WTC11 (cell line): ENCODE results near the gene GRWD1. TPM values are rescaled to one million over a fixed set of nuclear protein-coding genes. Genes with fewer than 3 reads are reported as not detected.

Experiments
- ATAC-seq: fragments of 200-7000 bp; cut with Tn5 transposase; 2 replicates; pipeline ENCODE4 v1.10.0; 2021; ENCODE audit warnings: mild to moderate bottlenecking, moderate library complexity
- CTCF ChIA-PET: fragments of 300-600 bp; sonication (Branson Sonifier 250); formaldehyde crosslinking; loops from one replicate; lab custom pipeline; 2021; ENCODE audit warnings: antibody characterized with exemption; lab: Charles Lee
- POLR2A ChIA-PET: fragments of 350-600 bp; sonication (Branson Sonifier 250); formaldehyde crosslinking; loops from one replicate; lab custom pipeline; 2021; ENCODE audit warnings: antibody characterized with exemption; lab: Charles Lee
- DNase-seq: peaks from one replicate; pipeline ENCODE4 v3.0.0; 2021; ENCODE audit warnings: low spot score
- H3K27ac Mint-ChIP-seq: 2 replicates; pipeline ENCODE4 v1.8.0; 2021; ENCODE audit warnings: mixed read lengths
- H3K27me3 Mint-ChIP-seq: 2 replicates; pipeline ENCODE4 v1.8.0; 2021; ENCODE audit warnings: low read depth, mild to moderate bottlenecking, moderate library complexity, mixed read lengths
- H3K36me3 Mint-ChIP-seq: 2 replicates; pipeline ENCODE4 v1.8.0; 2021; ENCODE audit warnings: mixed read lengths
- H3K4me1 Mint-ChIP-seq: 2 replicates; pipeline ENCODE4 v1.8.0; 2022; ENCODE audit warnings: mixed read lengths
- H3K4me3 Mint-ChIP-seq: 2 replicates; pipeline ENCODE4 v1.8.0; 2021; ENCODE audit warnings: mild to moderate bottlenecking, moderate library complexity, mixed read lengths
- H3K9me3 Mint-ChIP-seq: 2 replicates; pipeline ENCODE4 v1.8.0; 2021; ENCODE audit warnings: mixed read lengths
- ESRRA ChIP-seq: sonication (generic); formaldehyde crosslinking; IDR thresholded peaks from 2 replicates; pipeline ENCODE4 v1.8.1; 2022; ENCODE audit warnings: mild to moderate bottlenecking, missing genetic modification reagents, borderline replicate concordance
- FOXK1 ChIP-seq: sonication (generic); formaldehyde crosslinking; IDR thresholded peaks from 2 replicates; pipeline ENCODE4 v1.8.0; 2022; ENCODE audit warnings: mild to moderate bottlenecking, moderate library complexity, missing genetic modification reagents
- GRHL2 ChIP-seq: fragments of 250-450 bp; sonication (Bioruptor Pico); IDR thresholded peaks from 2 replicates; pipeline ENCODE4 v1.8.0; 2022; ENCODE audit warnings: mild to moderate bottlenecking, moderate library complexity; ENCODE audit not compliant: insufficient replicate concordance, severe bottlenecking
- NFE2L1 ChIP-seq: sonication (generic); formaldehyde crosslinking; IDR thresholded peaks from 2 replicates; pipeline ENCODE4 v1.8.1; 2023; ENCODE audit warnings: missing genetic modification reagents
- SP1 ChIP-seq: sonication (generic); formaldehyde crosslinking; conservative IDR thresholded peaks from 2 replicates; pipeline ENCODE4 v1.8.1; 2022; ENCODE audit warnings: missing genetic modification reagents
- ZBTB21 ChIP-seq: sonication (generic); formaldehyde crosslinking; IDR thresholded peaks from 2 replicates; pipeline ENCODE4 v1.8.1; 2023; ENCODE audit warnings: mild to moderate bottlenecking, missing genetic modification reagents, borderline replicate concordance
- ZNF138 ChIP-seq: sonication (generic); formaldehyde crosslinking; conservative IDR thresholded peaks from 2 replicates; pipeline ENCODE4 v1.8.1; 2022; ENCODE audit warnings: mild to moderate bottlenecking, moderate library complexity, missing genetic modification reagents
- total RNA-seq: library from RNA; stranded (reverse); gene quantifications from 3 replicates; pipeline ENCODE4 v1.2.3, GENCODE V29; 2021
- TF ChIP-seq, protein P1 (sequence below): fragments of 250-450 bp; sonication (Bioruptor Pico); IDR thresholded peaks from 2 replicates; pipeline ENCODE4 v1.8.0; 2021; ENCODE audit warnings: mild to moderate bottlenecking
- TF ChIP-seq, protein P2 (sequence below): fragments of 200-600 bp; IDR thresholded peaks from 2 replicates; pipeline ENCODE4 v1.8.0; 2022; ENCODE audit warnings: antibody characterized with exemption
- TF ChIP-seq, protein P3 (sequence below): sonication (generic); formaldehyde crosslinking; IDR thresholded peaks from 2 replicates; pipeline ENCODE4 v1.8.0; 2022; ENCODE audit warnings: mild to moderate bottlenecking, missing genetic modification reagents
- TF ChIP-seq, protein P4 (sequence below): fragments of 250-450 bp; sonication (Bioruptor Pico); IDR thresholded peaks from 2 replicates; pipeline ENCODE4 v2.1.2; 2022; ENCODE audit warnings: mild to moderate bottlenecking, moderate library complexity
- TF ChIP-seq, protein P5 (sequence below): sonication (generic); formaldehyde crosslinking; IDR thresholded peaks from 2 replicates; pipeline ENCODE4 v1.8.1; 2023; ENCODE audit warnings: mild to moderate bottlenecking, missing genetic modification reagents, moderate library complexity

GRWD1 gene
- total RNA-seq, 1 experiment from 2014 or later = 67.2 TPM

DNA sequence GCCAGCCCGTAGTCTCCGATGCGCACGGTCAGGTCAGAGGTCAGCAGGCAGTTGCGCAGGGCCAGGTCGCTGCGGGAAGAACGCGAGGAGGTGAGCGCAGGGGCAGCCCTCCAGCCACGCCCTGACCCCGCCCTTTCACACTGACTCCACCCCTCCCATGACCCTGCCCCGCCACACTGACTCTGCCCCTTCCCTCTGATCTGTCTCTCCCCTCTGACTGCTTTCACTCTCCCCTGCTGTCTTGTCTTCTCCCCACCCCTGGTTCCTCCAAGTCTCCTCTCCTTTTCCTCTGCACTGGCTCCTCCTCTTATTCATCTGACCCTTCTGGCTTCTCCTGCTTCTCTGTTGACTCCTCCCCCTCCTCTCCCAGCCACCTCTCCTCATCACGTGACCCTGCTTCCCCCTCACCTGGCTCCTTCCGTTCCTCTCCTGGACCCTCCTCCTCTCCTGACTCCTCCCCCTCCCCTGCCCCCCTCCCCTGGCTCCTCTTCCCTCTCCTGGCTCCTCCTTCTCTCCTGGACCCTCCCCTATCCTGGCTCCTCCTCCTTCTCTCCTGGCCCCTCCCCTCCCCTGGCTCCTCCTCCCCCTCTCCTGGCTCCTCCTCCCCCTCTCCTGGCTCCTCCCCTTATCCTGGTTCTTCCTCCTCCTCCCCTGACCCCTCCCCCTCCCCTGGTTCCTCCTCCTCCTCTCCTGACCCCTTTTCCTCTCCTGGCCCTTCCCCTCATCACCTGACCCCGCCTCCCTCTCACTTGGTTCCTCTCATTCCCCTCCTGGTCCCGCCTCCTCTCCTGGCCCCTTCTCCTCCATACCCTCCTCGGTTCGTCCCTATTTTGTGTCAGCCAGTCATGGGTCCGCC is 55.9 kb downstream of the GRWD1 start:
- CTCF ChIA-PET = interaction anchor here (0.6 to 2.1 kb wide), 33 partner anchors 9 to 1045 kb away, joined by 3 to 53 read pairs (median 4); partner anchors contain the start of genes GRIN2D, KDELR1 and TMEM143
- ATAC-seq (peak; percentile 87), DNase-seq (peak; percentile 100)

DNA sequence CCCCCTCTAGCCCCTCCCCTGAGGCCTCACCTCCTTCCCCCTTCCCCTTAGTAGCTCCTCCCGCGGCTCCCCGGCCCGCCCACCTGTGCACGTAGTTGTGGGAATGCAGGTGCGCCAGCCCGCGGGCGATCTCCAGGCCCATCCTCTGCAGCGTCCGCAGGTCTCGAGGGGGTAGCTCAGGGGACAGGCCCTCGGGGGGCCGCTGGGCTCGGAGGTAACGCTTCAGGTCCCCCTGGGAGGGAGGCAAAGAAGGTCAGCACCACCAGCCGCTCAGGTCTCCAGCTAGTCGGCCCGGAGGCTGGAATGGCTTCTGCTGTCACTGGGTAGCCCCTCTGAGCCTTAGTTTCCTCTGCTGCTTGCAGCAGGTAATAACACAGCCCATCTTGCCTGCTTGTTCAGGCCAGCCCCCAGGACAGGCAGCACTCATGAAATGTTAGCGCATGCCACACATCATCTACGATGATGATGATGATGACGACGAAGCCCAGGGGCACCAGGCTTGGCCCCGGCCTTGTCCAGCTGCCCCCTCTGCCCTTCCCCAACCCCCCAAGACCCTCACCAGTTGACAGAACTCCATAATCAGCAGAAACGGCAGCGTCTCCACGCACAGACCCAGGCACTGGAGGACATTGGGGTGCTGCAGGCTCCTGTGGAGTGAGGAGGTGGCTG is 56.7 kb downstream of the GRWD1 start:
- ATAC-seq (no peak), DNase-seq (no peak)
- ChIA-PET POLR2A (interaction anchor here (0.6 to 1.1 kb wide), 7 partner anchors 9 to 117 kb away, joined by 3 to 11 read pairs (median 4); partner anchors contain the start of genes RPL18 and SPHK2), CTCF (interaction anchor here (0.6 to 1.2 kb wide), 31 partner anchors 8 to 1044 kb away, joined by 3 to 53 read pairs (median 4); partner anchors contain the start of genes GRIN2D, KDELR1 and TMEM143)
- Mint-ChIP-seq H3K36me3 (no peaks in the 10 kb centered on the region; the same call in 1 of the 2 replicates), H3K27me3 (peaks cover 9% of the 10 kb centered on the region), H3K9me3 (no peaks in the 10 kb centered on the region), H3K4me1 (peaks cover 15% of the 10 kb centered on the region), H3K27ac (peak overlapping the region; percentile 76), H3K4me3 (peak overlapping the region; percentile 50)
- TF ChIP-seq GRHL2 (CRISPR knock-in tag) (no peak), ESRRA (no peak), ZBTB21 (CRISPR knock-in tag) (no peak), FOXK1 (CRISPR knock-in tag) (peak; percentile 50; the same call in 1 of the 2 replicates), NFE2L1 (no peak), ZNF138 (CRISPR knock-in tag) (no peak)
- TF ChIP-seq, protein P1, sequence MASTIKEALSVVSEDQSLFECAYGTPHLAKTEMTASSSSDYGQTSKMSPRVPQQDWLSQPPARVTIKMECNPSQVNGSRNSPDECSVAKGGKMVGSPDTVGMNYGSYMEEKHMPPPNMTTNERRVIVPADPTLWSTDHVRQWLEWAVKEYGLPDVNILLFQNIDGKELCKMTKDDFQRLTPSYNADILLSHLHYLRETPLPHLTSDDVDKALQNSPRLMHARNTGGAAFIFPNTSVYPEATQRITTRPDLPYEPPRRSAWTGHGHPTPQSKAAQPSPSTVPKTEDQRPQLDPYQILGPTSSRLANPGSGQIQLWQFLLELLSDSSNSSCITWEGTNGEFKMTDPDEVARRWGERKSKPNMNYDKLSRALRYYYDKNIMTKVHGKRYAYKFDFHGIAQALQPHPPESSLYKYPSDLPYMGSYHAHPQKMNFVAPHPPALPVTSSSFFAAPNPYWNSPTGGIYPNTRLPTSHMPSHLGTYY = 0 out of 2 replicates have a peak, but pooled peaks have one; percentile 38
- TF ChIP-seq, protein P2, sequence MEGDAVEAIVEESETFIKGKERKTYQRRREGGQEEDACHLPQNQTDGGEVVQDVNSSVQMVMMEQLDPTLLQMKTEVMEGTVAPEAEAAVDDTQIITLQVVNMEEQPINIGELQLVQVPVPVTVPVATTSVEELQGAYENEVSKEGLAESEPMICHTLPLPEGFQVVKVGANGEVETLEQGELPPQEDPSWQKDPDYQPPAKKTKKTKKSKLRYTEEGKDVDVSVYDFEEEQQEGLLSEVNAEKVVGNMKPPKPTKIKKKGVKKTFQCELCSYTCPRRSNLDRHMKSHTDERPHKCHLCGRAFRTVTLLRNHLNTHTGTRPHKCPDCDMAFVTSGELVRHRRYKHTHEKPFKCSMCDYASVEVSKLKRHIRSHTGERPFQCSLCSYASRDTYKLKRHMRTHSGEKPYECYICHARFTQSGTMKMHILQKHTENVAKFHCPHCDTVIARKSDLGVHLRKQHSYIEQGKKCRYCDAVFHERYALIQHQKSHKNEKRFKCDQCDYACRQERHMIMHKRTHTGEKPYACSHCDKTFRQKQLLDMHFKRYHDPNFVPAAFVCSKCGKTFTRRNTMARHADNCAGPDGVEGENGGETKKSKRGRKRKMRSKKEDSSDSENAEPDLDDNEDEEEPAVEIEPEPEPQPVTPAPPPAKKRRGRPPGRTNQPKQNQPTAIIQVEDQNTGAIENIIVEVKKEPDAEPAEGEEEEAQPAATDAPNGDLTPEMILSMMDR = no peak
- TF ChIP-seq, protein P3, sequence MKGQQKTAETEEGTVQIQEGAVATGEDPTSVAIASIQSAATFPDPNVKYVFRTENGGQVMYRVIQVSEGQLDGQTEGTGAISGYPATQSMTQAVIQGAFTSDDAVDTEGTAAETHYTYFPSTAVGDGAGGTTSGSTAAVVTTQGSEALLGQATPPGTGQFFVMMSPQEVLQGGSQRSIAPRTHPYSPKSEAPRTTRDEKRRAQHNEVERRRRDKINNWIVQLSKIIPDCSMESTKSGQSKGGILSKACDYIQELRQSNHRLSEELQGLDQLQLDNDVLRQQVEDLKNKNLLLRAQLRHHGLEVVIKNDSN (CRISPR knock-in tag) = no peak

More for the DNA sequence above, 55.9 kb downstream of the GRWD1 start:
- H3K27me3 Mint-ChIP-seq = peaks cover 6% of the 10 kb centered on the region
- H3K9me3 Mint-ChIP-seq = no peaks in the 10 kb centered on the region
- POLR2A ChIA-PET = interaction anchor here (0.6 to 1.1 kb wide), 6 partner anchors 9 to 118 kb away, joined by 3 to 11 read pairs (median 4); partner anchors contain the start of genes RPL18 and SPHK2
- H3K4me3 Mint-ChIP-seq = peak overlapping the region; percentile 67
- peaks cover 15% of the 10 kb centered on the region for H3K4me1 Mint-ChIP-seq
- no peaks in the 10 kb centered on the region for H3K36me3 Mint-ChIP-seq
- 0 out of 2 replicates have a peak, but pooled peaks have one; percentile 43 for TF ChIP-seq SP1 (CRISPR knock-in tag)
- peak; percentile 52; the same call in 1 of the 2 replicates for TF ChIP-seq FOXK1 (CRISPR knock-in tag)
- TF ChIP-seq, protein P4, sequence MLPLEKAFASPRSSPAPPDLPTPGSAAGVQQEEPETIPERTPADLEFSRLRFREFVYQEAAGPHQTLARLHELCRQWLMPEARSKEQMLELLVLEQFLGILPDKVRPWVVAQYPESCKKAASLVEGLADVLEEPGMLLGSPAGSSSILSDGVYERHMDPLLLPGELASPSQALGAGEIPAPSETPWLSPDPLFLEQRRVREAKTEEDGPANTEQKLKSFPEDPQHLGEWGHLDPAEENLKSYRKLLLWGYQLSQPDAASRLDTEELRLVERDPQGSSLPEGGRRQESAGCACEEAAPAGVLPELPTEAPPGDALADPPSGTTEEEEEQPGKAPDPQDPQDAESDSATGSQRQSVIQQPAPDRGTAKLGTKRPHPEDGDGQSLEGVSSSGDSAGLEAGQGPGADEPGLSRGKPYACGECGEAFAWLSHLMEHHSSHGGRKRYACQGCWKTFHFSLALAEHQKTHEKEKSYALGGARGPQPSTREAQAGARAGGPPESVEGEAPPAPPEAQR (CRISPR knock-in tag) = no peak
- TF ChIP-seq, protein P5, sequence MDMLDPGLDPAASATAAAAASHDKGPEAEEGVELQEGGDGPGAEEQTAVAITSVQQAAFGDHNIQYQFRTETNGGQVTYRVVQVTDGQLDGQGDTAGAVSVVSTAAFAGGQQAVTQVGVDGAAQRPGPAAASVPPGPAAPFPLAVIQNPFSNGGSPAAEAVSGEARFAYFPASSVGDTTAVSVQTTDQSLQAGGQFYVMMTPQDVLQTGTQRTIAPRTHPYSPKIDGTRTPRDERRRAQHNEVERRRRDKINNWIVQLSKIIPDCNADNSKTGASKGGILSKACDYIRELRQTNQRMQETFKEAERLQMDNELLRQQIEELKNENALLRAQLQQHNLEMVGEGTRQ (CRISPR knock-in tag) = peak; percentile 94
- TF ChIP-seq, protein P3 (CRISPR knock-in tag) = peak; percentile 90
- H3K27ac Mint-ChIP-seq = peak overlapping the region; percentile 98
